ENCODE measurements around the gene CNTNAP2. TPM values are rescaled to one million over a fixed set of nuclear protein-coding genes. Genes with fewer than 3 reads are reported as not detected.

CNTNAP2 gene
- total and polyA plus RNA-seq, 9 of the 15 experiments (the other 6 are each of a cell fraction or from before 2014, with no cell fraction given), result 0.04 to 0.62 (median 0.09) TPM; not detected in 4

DNA sequence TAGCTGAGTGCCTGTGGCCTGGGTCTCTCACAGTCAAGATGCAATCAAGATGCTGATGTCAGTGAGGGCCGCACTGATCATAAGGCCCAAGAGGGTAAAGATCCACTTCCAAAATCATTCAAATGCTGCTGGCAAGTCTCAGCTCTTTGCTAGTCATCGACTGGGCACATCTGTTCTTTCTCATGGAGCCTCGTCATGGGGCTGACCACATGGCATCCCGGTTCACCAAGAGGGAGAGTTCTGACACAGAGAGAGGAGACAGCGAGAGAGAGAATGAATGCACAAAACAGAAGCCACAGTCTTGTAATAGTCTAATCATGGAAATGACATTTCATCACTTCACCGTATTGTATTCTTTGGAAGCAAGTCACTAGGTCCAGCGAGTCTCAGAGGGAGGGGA lies 1406.5 kb downstream of the CNTNAP2 start:
- no peak overlapping the region for H2AFZ ChIP-seq (ENCODE audit: low read depth, low read length)
- no peaks in the 10 kb centered on the region for H4K20me1 ChIP-seq (replicated peaks; ENCODE audit: control insufficient read depth, insufficient read depth, low read length)
- intact Hi-C loops (cut with micrococcal nuclease), result no loop called here
- H3K27ac ChIP-seq (ENCODE audit: extremely low read depth, low read depth, low read length), result no peak overlapping the region
- ChIA-PET POLR2A (no interaction called here), CTCF (ENCODE audit: low intra/inter-chr PET ratio) (no interaction called here)
- H3K9me1 ChIP-seq (ENCODE audit: control insufficient read depth, insufficient read depth, low read length), result no peaks in the 10 kb centered on the region
- ATAC-seq, result no peak
- TF ChIP-seq SLC30A9 (CRISPR knock-in tag; IDR thresholded peaks at IDR 0.05) (no peak), ZNF12 (CRISPR knock-in tag; IDR thresholded peaks at IDR 0.05) (no peak), SRSF7 (optimal IDR thresholded peaks at IDR 0.05; ENCODE audit: low read depth, low read length) (no peak), RFX1 (IDR thresholded peaks at IDR 0.05) (no peak), BMI1 (IDR thresholded peaks at IDR 0.05; ENCODE audit: low read length) (no peak), SRSF9 (IDR thresholded peaks at IDR 0.05; ENCODE audit: borderline replicate concordance, low read depth, low read length) (no peak), ZNF184 (CRISPR knock-in tag; IDR thresholded peaks at IDR 0.05) (no peak)
- H3K36me3 ChIP-seq (ENCODE audit: control insufficient read depth, insufficient read depth, low read length), result no peaks in the 10 kb centered on the region
- FAIRE-seq, result no peak
- no peak overlapping the region for H3K4me3 ChIP-seq
- H3K79me2 ChIP-seq (ENCODE audit: control insufficient read depth, insufficient read depth, low read length), result no peaks in the 10 kb centered on the region
- BruUV-seq (replicated peaks), result no TSS peak
- H3K9me3 ChIP-seq (replicated peaks; ENCODE audit: control insufficient read depth, insufficient read depth, low read depth, low read length), result no peaks in the 10 kb centered on the region
- H3K27me3 ChIP-seq (ENCODE audit: control insufficient read depth in 2 of 2, insufficient read depth in 2 of 2, low read length in 2 of 2), result no peaks in the 10 kb centered on the region
- in situ Hi-C loops (cut with MboI), result no loop called here
- H3K4me2 ChIP-seq (ENCODE audit: insufficient read depth, low read length), result no peak overlapping the region
- no peaks in the 10 kb centered on the region for H3K4me1 ChIP-seq (replicated peaks in 1 of 2; ENCODE audit: control insufficient read depth in 2 of 2, insufficient read depth in 2 of 2, low read length in 2 of 2)
- 3% methylated on average over 7 of the region's 7 CpGs for WGBS (ENCODE audit: insufficient coverage, low coverage, missing lambda C conversion rate)
- no peak for DNase-seq (ENCODE audit: extremely low read depth in 1 of 4, low spot score in 3 of 4)
- no peak overlapping the region for H3K9ac ChIP-seq (ENCODE audit: insufficient read depth in 1 of 2, low read depth in 2 of 2, low read length in 2 of 2)

DNA sequence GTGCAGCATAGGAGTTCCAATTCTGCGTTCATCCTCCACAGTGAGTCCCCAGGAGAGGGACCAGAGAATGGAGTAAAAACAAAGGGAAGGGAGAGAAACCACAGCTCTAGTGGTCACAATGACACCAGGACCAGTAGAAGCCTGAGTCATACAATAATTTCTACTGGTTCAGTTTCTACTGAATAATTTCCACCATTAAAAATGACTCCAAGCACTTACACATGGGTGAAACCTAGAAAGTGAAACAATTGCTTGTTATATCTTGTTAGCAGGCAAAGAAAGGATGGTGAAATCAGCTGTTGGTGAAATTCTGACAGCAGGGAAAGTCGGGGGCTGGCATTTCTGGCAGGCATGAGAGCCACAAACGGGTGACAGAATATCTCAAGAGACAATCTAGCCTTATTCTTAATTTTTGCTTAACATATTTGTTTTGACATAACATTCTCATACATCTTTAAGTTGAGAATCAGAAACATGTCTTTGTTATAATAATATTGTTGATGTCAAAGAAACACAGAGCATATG lies 1408.2 kb downstream of the CNTNAP2 start:
- intact Hi-C loops (cut with micrococcal nuclease) (no loop called here), in situ Hi-C loops (cut with MboI) (no loop called here)
- Histone ChIP-seq H4K20me1 (replicated peaks; ENCODE audit: control insufficient read depth, insufficient read depth, low read length) (no peaks in the 10 kb centered on the region), H3K4me2 (ENCODE audit: insufficient read depth, low read length) (no peak overlapping the region), H3K9ac (ENCODE audit: insufficient read depth in 1 of 2, low read depth in 2 of 2, low read length in 2 of 2) (no peak overlapping the region), H3K9me3 (replicated peaks; ENCODE audit: control insufficient read depth, insufficient read depth, low read depth, low read length) (no peaks in the 10 kb centered on the region; the same call in 1 of the 2 replicates), H3K4me1 (replicated peaks in 1 of 2; ENCODE audit: control insufficient read depth in 2 of 2, insufficient read depth in 2 of 2, low read length in 2 of 2) (no peaks in the 10 kb centered on the region), H3K27me3 (ENCODE audit: control insufficient read depth in 2 of 2, insufficient read depth in 2 of 2, low read length in 2 of 2) (no peaks in the 10 kb centered on the region), H3K9me1 (ENCODE audit: control insufficient read depth, insufficient read depth, low read length) (no peaks in the 10 kb centered on the region), H3K36me3 (ENCODE audit: control insufficient read depth, insufficient read depth, low read length) (no peaks in the 10 kb centered on the region), H3K27ac (ENCODE audit: extremely low read depth, low read depth, low read length) (no peak overlapping the region), H3K4me3 (no peak overlapping the region), H3K79me2 (ENCODE audit: control insufficient read depth, insufficient read depth, low read length) (no peaks in the 10 kb centered on the region), H2AFZ (ENCODE audit: low read depth, low read length) (no peak overlapping the region)
- BruUV-seq (replicated peaks), result no TSS peak
- no peak for DNase-seq (ENCODE audit: extremely low read depth in 1 of 4, low spot score in 3 of 4)
- no peak for ATAC-seq
- WGBS (ENCODE audit: insufficient coverage, low coverage, missing lambda C conversion rate), result 2% methylated on average over 3 of the region's 3 CpGs
- CTCF ChIA-PET (ENCODE audit: low intra/inter-chr PET ratio), result no interaction called here
- POLR2A ChIA-PET, result no interaction called here
- FAIRE-seq, result no peak
- TF ChIP-seq RBM25 (IDR thresholded peaks at IDR 0.05; ENCODE audit: low read depth, low read length, severe bottlenecking) (no peak), ZNF274 (IDR thresholded peaks at IDR 0.05; ENCODE audit: borderline replicate concordance, low read depth, low read length) (no peak), CHD4 (IDR thresholded peaks at IDR 0.05; ENCODE audit: insufficient read depth, insufficient replicate concordance, low read depth, low read length, poor library complexity, severe bottlenecking) (no peak), ELF4 (CRISPR knock-in tag; IDR thresholded peaks at IDR 0.05) (no peak), HDAC1 (IDR thresholded peaks at IDR 0.05) (no peak)
- TF ChIP-seq, protein P1, sequence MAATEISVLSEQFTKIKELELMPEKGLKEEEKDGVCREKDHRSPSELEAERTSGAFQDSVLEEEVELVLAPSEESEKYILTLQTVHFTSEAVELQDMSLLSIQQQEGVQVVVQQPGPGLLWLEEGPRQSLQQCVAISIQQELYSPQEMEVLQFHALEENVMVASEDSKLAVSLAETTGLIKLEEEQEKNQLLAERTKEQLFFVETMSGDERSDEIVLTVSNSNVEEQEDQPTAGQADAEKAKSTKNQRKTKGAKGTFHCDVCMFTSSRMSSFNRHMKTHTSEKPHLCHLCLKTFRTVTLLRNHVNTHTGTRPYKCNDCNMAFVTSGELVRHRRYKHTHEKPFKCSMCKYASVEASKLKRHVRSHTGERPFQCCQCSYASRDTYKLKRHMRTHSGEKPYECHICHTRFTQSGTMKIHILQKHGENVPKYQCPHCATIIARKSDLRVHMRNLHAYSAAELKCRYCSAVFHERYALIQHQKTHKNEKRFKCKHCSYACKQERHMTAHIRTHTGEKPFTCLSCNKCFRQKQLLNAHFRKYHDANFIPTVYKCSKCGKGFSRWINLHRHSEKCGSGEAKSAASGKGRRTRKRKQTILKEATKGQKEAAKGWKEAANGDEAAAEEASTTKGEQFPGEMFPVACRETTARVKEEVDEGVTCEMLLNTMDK (IDR thresholded peaks at IDR 0.05; ENCODE audit: borderline replicate concordance, insufficient read depth, low read depth, low read length, poor library complexity, severe bottlenecking), result no peak
- TF ChIP-seq, protein P2, sequence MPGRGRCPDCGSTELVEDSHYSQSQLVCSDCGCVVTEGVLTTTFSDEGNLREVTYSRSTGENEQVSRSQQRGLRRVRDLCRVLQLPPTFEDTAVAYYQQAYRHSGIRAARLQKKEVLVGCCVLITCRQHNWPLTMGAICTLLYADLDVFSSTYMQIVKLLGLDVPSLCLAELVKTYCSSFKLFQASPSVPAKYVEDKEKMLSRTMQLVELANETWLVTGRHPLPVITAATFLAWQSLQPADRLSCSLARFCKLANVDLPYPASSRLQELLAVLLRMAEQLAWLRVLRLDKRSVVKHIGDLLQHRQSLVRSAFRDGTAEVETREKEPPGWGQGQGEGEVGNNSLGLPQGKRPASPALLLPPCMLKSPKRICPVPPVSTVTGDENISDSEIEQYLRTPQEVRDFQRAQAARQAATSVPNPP (IDR thresholded peaks at IDR 0.05; ENCODE audit: borderline replicate concordance, insufficient read depth, insufficient read length), result no peak
